ENCODE results near the gene CKAP5. TPM values are rescaled to one million over a fixed set of nuclear protein-coding genes. Genes with fewer than 3 reads are reported as not detected.
"Not testable (repeated sequence)": the region's sequence is repeated elsewhere in the genome, so short reads cannot be mapped to it uniquely, and the experiment has no call there.

CKAP5 gene
- polyA plus RNA-seq, 1 donor (not counting 4 experiments of a cell fraction or from before 2014, with no cell fraction given) = 96.4 TPM

DNA sequence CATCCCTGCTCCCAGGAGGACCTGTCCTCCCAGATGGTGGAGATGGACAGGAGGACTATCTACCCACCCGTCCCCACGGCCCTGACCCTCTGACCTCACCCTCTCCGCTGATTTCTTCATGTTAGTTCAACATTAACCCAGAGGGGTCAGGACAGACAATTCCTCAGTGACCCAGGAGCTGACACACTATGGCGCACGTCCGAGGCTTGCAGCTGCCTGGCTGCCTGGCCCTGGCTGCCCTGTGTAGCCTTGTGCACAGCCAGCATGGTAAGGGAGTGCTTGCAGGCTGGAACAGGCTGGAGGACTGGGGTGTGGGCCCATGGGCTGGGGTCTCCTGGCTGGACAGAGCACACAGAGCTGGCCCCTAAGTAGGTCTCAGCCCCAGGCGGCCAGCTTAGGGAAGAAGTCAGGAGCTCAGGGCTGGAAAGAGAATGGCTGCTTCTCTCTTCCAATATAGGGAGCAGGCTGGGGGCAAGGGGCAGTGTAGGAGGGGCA, 127.0 kb downstream of the CKAP5 start, which contains the start of gene F2:
TSS of gene F2 (plus strand) at position 166 of the 495 bp plus-strand sequence. CDS start at position 189, 23 bp downstream.
- Histone ChIP-seq H3K9ac (ENCODE audit: control insufficient read depth, extremely low read depth, insufficient read depth, low read length) (no peak within 1 kb of the TSS), H3K27ac (ENCODE audit: control insufficient read depth, insufficient read depth, low read length) (no peak within 1 kb of the TSS)

DNA sequence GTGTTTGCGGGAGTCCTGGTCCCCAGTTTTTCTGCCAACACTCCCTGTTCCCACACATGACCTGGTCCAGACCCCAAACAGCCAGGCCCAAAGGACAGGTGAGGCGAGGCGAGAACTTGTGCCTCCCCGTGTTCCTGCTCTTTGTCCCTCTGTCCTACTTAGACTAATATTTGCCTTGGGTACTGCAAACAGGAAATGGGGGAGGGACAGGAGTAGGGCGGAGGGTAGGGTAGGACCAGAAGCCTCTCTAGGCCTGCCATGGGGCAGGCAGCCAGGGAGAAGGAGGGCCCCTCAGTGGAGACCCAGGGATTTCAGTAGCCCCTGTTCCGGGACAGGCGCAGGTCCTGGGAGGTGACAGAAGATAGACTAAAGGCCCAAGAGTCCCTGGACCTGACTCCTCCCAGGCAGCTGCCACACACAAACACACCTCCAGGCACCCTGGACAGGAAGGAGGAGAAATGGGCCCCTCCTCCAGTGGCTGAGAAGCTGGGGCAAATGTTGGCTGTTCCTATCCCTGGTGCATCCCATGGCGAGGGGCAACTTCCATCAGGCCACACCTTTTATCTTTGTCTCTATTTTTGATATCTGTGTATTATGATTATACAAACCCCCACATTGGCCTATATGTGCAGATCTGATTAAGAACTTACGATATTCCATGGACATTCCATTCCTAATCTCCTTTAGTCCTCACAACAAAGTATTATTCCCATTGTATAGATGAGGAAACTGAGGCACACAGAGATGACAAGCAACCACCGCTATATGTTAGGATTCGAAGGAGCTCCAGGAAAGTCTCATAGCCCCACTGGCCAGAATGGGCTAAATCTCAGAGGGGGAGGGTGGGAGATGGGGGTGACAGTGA, 127.7 kb downstream of the CKAP5 start:
- DNase-seq (ENCODE audit: low read depth, low spot score) (no peak), FAIRE-seq (no peak)
- H3K4me1 ChIP-seq (ENCODE audit: control insufficient read depth, extremely low read depth, insufficient read depth, low read length) = peaks cover 10% of the 10 kb centered on the region
- H3K27me3 ChIP-seq (ENCODE audit: control insufficient read depth, extremely low read depth, insufficient read depth, low read length) = no peaks in the 10 kb centered on the region
- H2AFZ ChIP-seq (ENCODE audit: control insufficient read depth, low read length) = peak overlapping the region; percentile 86
- H4K20me1 ChIP-seq (ENCODE audit: control insufficient read depth, extremely low read depth, insufficient read depth, low read length) = no peaks in the 10 kb centered on the region
- no peak overlapping the region for H3K9ac ChIP-seq (ENCODE audit: control insufficient read depth, extremely low read depth, insufficient read depth, low read length)
- no peaks in the 10 kb centered on the region for H3K9me3 ChIP-seq (ENCODE audit: control insufficient read depth, low read depth, low read length)
- no peak for TF ChIP-seq EZH2 (IDR thresholded peaks at IDR 0.05; ENCODE audit: low read length)
- TF ChIP-seq, protein P1, sequence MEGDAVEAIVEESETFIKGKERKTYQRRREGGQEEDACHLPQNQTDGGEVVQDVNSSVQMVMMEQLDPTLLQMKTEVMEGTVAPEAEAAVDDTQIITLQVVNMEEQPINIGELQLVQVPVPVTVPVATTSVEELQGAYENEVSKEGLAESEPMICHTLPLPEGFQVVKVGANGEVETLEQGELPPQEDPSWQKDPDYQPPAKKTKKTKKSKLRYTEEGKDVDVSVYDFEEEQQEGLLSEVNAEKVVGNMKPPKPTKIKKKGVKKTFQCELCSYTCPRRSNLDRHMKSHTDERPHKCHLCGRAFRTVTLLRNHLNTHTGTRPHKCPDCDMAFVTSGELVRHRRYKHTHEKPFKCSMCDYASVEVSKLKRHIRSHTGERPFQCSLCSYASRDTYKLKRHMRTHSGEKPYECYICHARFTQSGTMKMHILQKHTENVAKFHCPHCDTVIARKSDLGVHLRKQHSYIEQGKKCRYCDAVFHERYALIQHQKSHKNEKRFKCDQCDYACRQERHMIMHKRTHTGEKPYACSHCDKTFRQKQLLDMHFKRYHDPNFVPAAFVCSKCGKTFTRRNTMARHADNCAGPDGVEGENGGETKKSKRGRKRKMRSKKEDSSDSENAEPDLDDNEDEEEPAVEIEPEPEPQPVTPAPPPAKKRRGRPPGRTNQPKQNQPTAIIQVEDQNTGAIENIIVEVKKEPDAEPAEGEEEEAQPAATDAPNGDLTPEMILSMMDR (optimal IDR thresholded peaks at IDR 0.05 in 1 of 3, IDR thresholded peaks at IDR 0.05 in 1 of 3, conservative IDR thresholded peaks at IDR 0.05 in 1 of 3; ENCODE audit: extremely low read depth in 1 of 3, insufficient read depth in 2 of 3, low read length in 3 of 3) = no peak
- H3K4me3 ChIP-seq (ENCODE audit: control insufficient read depth in 2 of 3, extremely low read depth in 1 of 3, insufficient read depth in 2 of 3, low read depth in 1 of 3, low read length in 3 of 3) = no peak overlapping the region
- H3K79me2 ChIP-seq (ENCODE audit: control insufficient read depth, insufficient read depth, low read length) = no peaks in the 10 kb centered on the region
- dilution Hi-C loops (cut with MboI; ENCODE audit: extremely low pct_ligation_motif_present, low sequenced_read_pairs) = no loop called here
- no peak overlapping the region for H3K4me2 ChIP-seq (ENCODE audit: control insufficient read depth, extremely low read depth, insufficient read depth, low read depth, low read length)
- no peaks in the 10 kb centered on the region for H3K36me3 ChIP-seq (ENCODE audit: control insufficient read depth in 2 of 2, extremely low read depth in 1 of 2, insufficient read depth in 2 of 2, low read length in 2 of 2)
- no peak overlapping the region for H3K27ac ChIP-seq (ENCODE audit: control insufficient read depth, insufficient read depth, low read length)
- no peaks in the 10 kb centered on the region for H3K9me1 ChIP-seq (ENCODE audit: control insufficient read depth, extremely low read depth, insufficient read depth, low read length)

More for the DNA sequence above, 127.0 kb downstream of the CKAP5 start, which contains the start of gene F2:
- Histone ChIP-seq H3K4me1 (ENCODE audit: control insufficient read depth, extremely low read depth, insufficient read depth, low read length) (peaks cover 9% of the 10 kb centered on the region), H3K4me2 (ENCODE audit: control insufficient read depth, extremely low read depth, insufficient read depth, low read depth, low read length) (no peak within 1 kb of the TSS), H2AFZ (ENCODE audit: control insufficient read depth, low read length) (peak within 1 kb of the TSS; percentile 86), H3K9me1 (ENCODE audit: control insufficient read depth, extremely low read depth, insufficient read depth, low read length) (no peaks in the 10 kb centered on the region), H3K79me2 (ENCODE audit: control insufficient read depth, insufficient read depth, low read length) (no peaks in the 10 kb centered on the region), H3K9me3 (ENCODE audit: control insufficient read depth, low read depth, low read length) (no peaks in the 10 kb centered on the region), H4K20me1 (ENCODE audit: control insufficient read depth, extremely low read depth, insufficient read depth, low read length) (no peaks in the 10 kb centered on the region), H3K27me3 (ENCODE audit: control insufficient read depth, extremely low read depth, insufficient read depth, low read length) (no peaks in the 10 kb centered on the region), H3K36me3 (ENCODE audit: control insufficient read depth in 2 of 2, extremely low read depth in 1 of 2, insufficient read depth in 2 of 2, low read length in 2 of 2) (no peaks in the 10 kb centered on the region), H3K4me3 (ENCODE audit: control insufficient read depth in 2 of 3, extremely low read depth in 1 of 3, insufficient read depth in 2 of 3, low read depth in 1 of 3, low read length in 3 of 3) (no peak within 1 kb of the TSS)
- DNase-seq (ENCODE audit: low read depth, low spot score) (no peak), FAIRE-seq (no peak)
- dilution Hi-C loops (cut with MboI; ENCODE audit: extremely low pct_ligation_motif_present, low sequenced_read_pairs) = no loop called here
- TF ChIP-seq, protein P1 (optimal IDR thresholded peaks at IDR 0.05 in 1 of 3, IDR thresholded peaks at IDR 0.05 in 1 of 3, conservative IDR thresholded peaks at IDR 0.05 in 1 of 3; ENCODE audit: extremely low read depth in 1 of 3, insufficient read depth in 2 of 3, low read length in 3 of 3) = no peak
- no peak for TF ChIP-seq EZH2 (IDR thresholded peaks at IDR 0.05; ENCODE audit: low read length)

DNA sequence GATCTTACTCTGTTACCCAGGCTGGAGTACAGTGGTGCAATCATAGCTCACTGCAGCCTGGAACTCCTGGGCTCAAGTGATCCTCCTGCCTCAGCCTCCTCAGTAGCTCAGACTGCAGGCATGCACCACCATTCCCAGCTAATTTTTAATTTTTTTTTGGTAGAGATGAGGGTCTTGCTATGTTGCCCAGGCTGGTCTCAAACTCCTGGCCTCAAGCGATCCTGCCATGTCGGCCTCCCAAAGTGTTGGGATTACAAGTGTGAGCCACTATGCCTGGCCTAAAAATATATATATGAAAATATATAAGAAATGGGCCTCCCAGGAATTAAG, 128.3 kb downstream of the CKAP5 start:
- H2AFZ ChIP-seq (ENCODE audit: control insufficient read depth, low read length) = peak overlapping the region; percentile 86
- H3K27me3 ChIP-seq (ENCODE audit: control insufficient read depth, extremely low read depth, insufficient read depth, low read length); H3K4me3 ChIP-seq (ENCODE audit: control insufficient read depth in 2 of 3, extremely low read depth in 1 of 3, insufficient read depth in 2 of 3, low read depth in 1 of 3, low read length in 3 of 3); FAIRE-seq; DNase-seq (ENCODE audit: low read depth, low spot score); H3K9me3 ChIP-seq (ENCODE audit: control insufficient read depth, low read depth, low read length); H3K27ac ChIP-seq (ENCODE audit: control insufficient read depth, insufficient read depth, low read length); H3K4me2 ChIP-seq (ENCODE audit: control insufficient read depth, extremely low read depth, insufficient read depth, low read depth, low read length); H3K36me3 ChIP-seq (ENCODE audit: control insufficient read depth in 2 of 2, extremely low read depth in 1 of 2, insufficient read depth in 2 of 2, low read length in 2 of 2); H3K9me1 ChIP-seq (ENCODE audit: control insufficient read depth, extremely low read depth, insufficient read depth, low read length); H3K4me1 ChIP-seq (ENCODE audit: control insufficient read depth, extremely low read depth, insufficient read depth, low read length); dilution Hi-C loops (cut with MboI; ENCODE audit: extremely low pct_ligation_motif_present, low sequenced_read_pairs); H3K9ac ChIP-seq (ENCODE audit: control insufficient read depth, extremely low read depth, insufficient read depth, low read length); H3K79me2 ChIP-seq (ENCODE audit: control insufficient read depth, insufficient read depth, low read length); H4K20me1 ChIP-seq (ENCODE audit: control insufficient read depth, extremely low read depth, insufficient read depth, low read length): not testable (repeated sequence)
